T-cell (primary cell): ENCODE data around the gene LILRB4. TPM values are rescaled to one million over a fixed set of nuclear protein-coding genes. Genes with fewer than 3 reads are reported as not detected.
"Not testable (repeated sequence)": the region's sequence is repeated elsewhere in the genome, so short reads cannot be mapped to it uniquely, and the experiment has no call there.

Experiments
- ATAC-seq, 4 experiments: fragments of 200-7000 bp in 3 of 4; fragments of 150-1000 bp in 1 of 4; cut with Tn5 transposase; replicated peaks in 1 of 4; 1 replicate in 3 of 4; 2 replicates in 1 of 4; pipeline ENCODE4 v1.10.0; 2021; ENCODE audit warnings: moderate library complexity in 3 of 4, mild to moderate bottlenecking in 2 of 4, moderate number of reproducible peaks in 1 of 4
- CTCF ChIA-PET, 2 donors: fragments of 300-600 bp; sonication (Branson Sonifier 250); formaldehyde crosslinking; loops; one replicate each; lab custom pipeline; 2022; ENCODE audit warnings: antibody characterized with exemption in 2 of 2; lab: Charles Lee
- POLR2A ChIA-PET, 2 donors: fragments of 300-600 bp; sonication (Branson Sonifier 250); formaldehyde crosslinking; loops; one replicate each; lab custom pipeline; 2022; ENCODE audit warnings: antibody characterized with exemption in 2 of 2; lab: Charles Lee
- DNase-seq, 35 experiments: peaks; one replicate each; pipeline versions ENCODE4 v3.0.0 to v3.0.0-alpha.2; 2013 to 2023
- H3K27ac ChIP-seq: one replicate; pipeline ENCODE4 v1.5.1; 2013; ENCODE audit warnings: low read length
- H3K27me3 ChIP-seq, 2 experiments: replicated peaks in 1 of 2; 1 replicate in 1 of 2; 2 replicates in 1 of 2; pipeline versions ENCODE4 v1.6.1 to v1.7.0; 2013; ENCODE audit warnings: low read length in 1 of 2, mixed read lengths in 1 of 2; ENCODE audit not compliant: control insufficient read depth in 2 of 2, insufficient read depth in 2 of 2; ENCODE audit errors: extremely low read depth in 1 of 2
- H3K36me3 ChIP-seq, 2 donors: 1 replicate in 1 of 2; 2 replicates in 1 of 2; pipeline versions ENCODE4 v1.6.1 to v1.7.0; 2013; ENCODE audit warnings: low read length in 1 of 2; ENCODE audit not compliant: control insufficient read depth in 2 of 2, insufficient read depth in 1 of 2; ENCODE audit errors: extremely low read depth in 1 of 2
- H3K4me1 ChIP-seq, 2 experiments: 1 replicate in 1 of 2; 2 replicates in 1 of 2; pipeline versions ENCODE4 v1.6.1 to v1.7.0; 2013; ENCODE audit warnings: low read length in 2 of 2, mixed read lengths in 1 of 2; ENCODE audit not compliant: insufficient read depth in 2 of 2, control insufficient read depth in 1 of 2; ENCODE audit errors: extremely low read depth in 1 of 2
- H3K4me3 ChIP-seq, 2 donors: 1 replicate in 1 of 2; 2 replicates in 1 of 2; pipeline versions ENCODE4 v1.5.1 to v1.7.0; 2013; ENCODE audit warnings: mild to moderate bottlenecking in 2 of 2, low read length in 1 of 2, moderate library complexity in 1 of 2; ENCODE audit not compliant: control insufficient read depth in 1 of 2; ENCODE audit errors: extremely low read depth in 1 of 2
- H3K9me3 ChIP-seq: 2 replicates; pipeline ENCODE4 v1.7.0; 2013
- H3K27ac Mint-ChIP-seq, 2 donors: one replicate each; pipeline ENCODE4 v1.8.0; 2020 to 2021; ENCODE audit warnings: mild to moderate bottlenecking in 2 of 2, mixed read lengths in 2 of 2
- H3K27me3 Mint-ChIP-seq, 2 donors: one replicate each; pipeline ENCODE4 v1.8.0; 2021 to 2022; ENCODE audit warnings: mixed read lengths in 2 of 2
- H3K36me3 Mint-ChIP-seq: one replicate; pipeline ENCODE4 v1.8.0; 2021; ENCODE audit warnings: mixed read lengths
- H3K4me1 Mint-ChIP-seq, 3 donors: one replicate each; pipeline ENCODE4 v1.8.0; 2020 to 2022; ENCODE audit warnings: mixed read lengths in 3 of 3, mild to moderate bottlenecking in 1 of 3
- H3K4me3 Mint-ChIP-seq, 3 donors: one replicate each; pipeline ENCODE4 v1.8.0; 2020 to 2022; ENCODE audit warnings: mild to moderate bottlenecking in 3 of 3, mixed read lengths in 3 of 3, moderate library complexity in 3 of 3
- H3K9me3 Mint-ChIP-seq, 3 donors: one replicate each; pipeline ENCODE4 v1.8.0; 2020 to 2022; ENCODE audit warnings: mixed read lengths in 3 of 3
- WGBS: methylation state at CpG from one replicate; pipeline ENCODE4 v1.1.5; 2013; ENCODE audit warnings: missing lambda C conversion rate; ENCODE audit not compliant: insufficient coverage; 5-methylcytosine and 5-hydroxymethylcytosine counted together
- total RNA-seq, 35 experiments: library from RNA in 6 of 35; stranded (reverse) in 6 of 35; fragments of 120-200 nt in 1 of 35; gene quantifications; one replicate each; pipeline versions ENCODE4 v1.2.1 to v1.2.4 and lab custom pipeline; 2013 to 2026

The LILRB4 gene
- total RNA-seq, 5 donors from 2014 or later (not counting 1 experiment from before 2014, with no cell fraction given) = 0.20 to 0.59 TPM; not detected in 3

DNA sequence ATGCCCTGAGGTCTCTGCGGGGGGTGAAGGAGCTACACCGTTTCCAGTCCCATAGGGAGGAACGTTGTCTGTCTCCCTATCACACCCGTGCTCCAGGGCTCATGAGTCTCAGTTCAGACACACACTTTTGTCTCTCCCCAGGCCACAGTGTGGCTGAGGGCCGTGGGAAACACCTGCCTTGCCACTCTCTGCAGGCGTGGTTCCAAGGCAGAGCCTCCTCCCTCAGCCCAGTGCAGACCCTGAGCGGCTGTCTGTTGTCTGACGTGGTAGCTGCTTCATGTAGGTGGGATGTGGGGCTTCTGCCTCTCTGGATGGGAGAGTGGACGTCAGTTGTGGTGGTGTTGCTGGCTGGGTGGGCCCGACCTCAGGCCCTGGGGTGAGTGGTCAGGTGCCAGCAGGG, 38.6 kb upstream of the LILRB4 start:
- H3K4me1 ChIP-seq = peaks cover 0 to 12% of the 10 kb centered on the region in 2 experiments
- H3K9me3 Mint-ChIP-seq, CTCF ChIA-PET, H3K36me3 Mint-ChIP-seq, ATAC-seq, H3K4me3 ChIP-seq, H3K36me3 ChIP-seq, H3K9me3 ChIP-seq, H3K27ac Mint-ChIP-seq, H3K4me3 Mint-ChIP-seq, POLR2A ChIA-PET: not testable (repeated sequence)
- peaks cover 0 to 11% (median 10%) of the 10 kb centered on the region in 3 donors for H3K4me1 Mint-ChIP-seq
- DNase-seq = peak in 5 of 35 experiments; percentile 6 to 28 (median 19)
- peaks cover 0 to 14% of the 10 kb centered on the region in 2 experiments for H3K27me3 ChIP-seq
- no CpG with 5 or more reads among the region's 10 CpGs for WGBS
- H3K27ac ChIP-seq = peak overlapping the region; percentile 41
- H3K27me3 Mint-ChIP-seq = peaks cover 34 to 43% of the 10 kb centered on the region in 2 donors

DNA sequence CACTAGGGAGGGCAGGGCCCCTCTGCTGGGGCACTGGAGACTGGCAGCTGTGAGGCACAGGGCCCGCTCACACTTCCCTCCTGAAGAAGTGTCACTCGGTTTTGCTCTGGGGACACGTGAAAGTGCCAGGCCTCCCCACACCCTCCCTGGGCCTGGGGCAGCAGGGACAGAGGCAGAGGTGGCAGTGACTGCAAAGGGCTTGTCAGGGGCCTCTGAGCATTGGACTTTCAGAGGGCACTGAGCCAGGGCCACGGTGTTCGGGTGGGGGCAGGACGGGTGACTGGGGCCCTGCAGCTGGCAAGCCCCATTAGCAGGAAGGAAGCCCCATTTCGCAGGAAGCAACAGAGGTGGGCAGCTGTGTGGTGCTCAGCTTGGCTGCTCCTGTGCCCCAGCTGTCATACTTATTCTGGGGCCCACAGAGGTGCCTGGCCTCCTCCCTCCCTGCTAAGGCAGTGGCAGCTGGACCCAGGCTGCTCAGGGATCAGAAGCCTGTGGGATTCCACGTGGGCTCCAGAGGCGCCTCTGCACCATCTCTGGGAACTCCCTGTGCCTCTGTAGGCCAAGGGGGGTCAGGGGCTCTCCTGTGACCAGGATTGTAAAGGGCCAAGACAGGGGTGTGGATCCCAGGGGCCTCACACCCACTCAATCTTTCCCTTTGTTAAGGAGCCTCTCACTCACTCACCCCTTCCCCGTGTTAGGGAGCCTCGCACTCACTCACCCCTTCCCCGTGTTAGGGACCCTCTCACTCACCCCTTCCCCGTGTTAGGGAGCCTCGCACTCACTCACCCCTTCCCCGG, 37.7 kb upstream of the LILRB4 start:
- H3K9me3 ChIP-seq, POLR2A ChIA-PET, H3K36me3 Mint-ChIP-seq, H3K36me3 ChIP-seq, H3K4me3 ChIP-seq, H3K27ac Mint-ChIP-seq, DNase-seq, H3K9me3 Mint-ChIP-seq, CTCF ChIA-PET, H3K4me3 Mint-ChIP-seq: not testable (repeated sequence)
- H3K4me1 Mint-ChIP-seq = peaks cover 0 to 11% (median 10%) of the 10 kb centered on the region in 3 donors
- WGBS = 57% methylated on average over 6 of the region's 15 CpGs
- ATAC-seq = peak in 3 of 4 experiments; percentile 42 to 44 (median 43)
- peak overlapping the region; percentile 34 for H3K27ac ChIP-seq
- peaks cover 40 to 49% of the 10 kb centered on the region in 2 donors for H3K27me3 Mint-ChIP-seq
- peaks cover 0 to 14% of the 10 kb centered on the region in 2 experiments for H3K27me3 ChIP-seq
- H3K4me1 ChIP-seq = peaks cover 0 to 12% of the 10 kb centered on the region in 2 experiments

DNA sequence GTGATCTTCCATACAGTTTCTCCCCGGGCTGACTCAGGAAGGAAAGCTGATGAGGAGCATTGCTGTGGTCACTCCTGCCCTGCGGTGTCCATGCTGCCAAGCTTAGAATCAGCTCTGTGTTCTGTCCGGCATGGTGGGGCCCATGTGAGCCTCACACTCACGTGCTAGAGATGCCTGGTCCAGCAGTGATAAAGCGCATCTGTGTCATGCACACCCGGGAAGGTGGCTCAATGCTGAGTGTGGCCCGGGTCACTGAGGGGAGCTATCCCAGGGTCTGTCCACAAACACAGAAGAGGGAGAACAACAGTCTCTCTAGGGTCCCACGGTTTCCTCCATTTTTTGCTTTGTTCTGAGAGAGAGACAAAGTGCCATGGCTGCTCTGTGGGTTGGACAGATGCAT, 36.0 kb upstream of the LILRB4 start:
- Mint-ChIP-seq H3K27ac (no peak overlapping the region), H3K4me1 (peaks cover 0 to 13% (median 10%) of the 10 kb centered on the region in 3 donors), H3K36me3 (no peaks in the 10 kb centered on the region), H3K4me3 (no peak overlapping the region), H3K27me3 (peaks cover 38 to 64% of the 10 kb centered on the region in 2 donors), H3K9me3 (no peaks in the 10 kb centered on the region)
- ATAC-seq = no peak
- H3K4me3 ChIP-seq = no peak overlapping the region
- ChIA-PET CTCF (no interaction called here), POLR2A (no interaction called here)
- no peaks in the 10 kb centered on the region for H3K9me3 ChIP-seq
- no peak for DNase-seq
- H3K36me3 ChIP-seq = no peaks in the 10 kb centered on the region
- peaks cover 0 to 24% of the 10 kb centered on the region in 2 experiments for H3K4me1 ChIP-seq
- 66% methylated on average over 4 of the region's 8 CpGs for WGBS
- no peak overlapping the region for H3K27ac ChIP-seq
- H3K27me3 ChIP-seq = peaks cover 0 to 28% of the 10 kb centered on the region in 2 experiments

DNA sequence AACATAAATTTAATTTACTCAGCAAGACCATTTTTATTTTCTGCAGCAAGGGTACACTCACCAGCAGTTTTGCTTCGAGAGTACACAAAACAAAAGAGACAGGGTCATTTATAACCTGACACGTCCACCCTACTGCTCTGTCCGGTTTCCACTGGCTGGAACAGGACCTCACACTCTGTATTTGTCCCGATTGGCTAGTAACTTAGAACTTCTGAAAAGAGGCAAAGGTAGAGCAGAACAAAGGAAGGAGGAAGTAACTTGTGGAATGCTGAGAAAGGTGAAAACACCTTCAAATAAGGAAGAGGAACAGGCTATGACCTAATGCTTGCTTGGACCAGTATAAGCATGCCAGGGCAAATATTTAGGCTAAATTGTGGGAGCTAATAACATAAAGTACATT, 34.9 kb upstream of the LILRB4 start:
- peaks cover 0 to 30% of the 10 kb centered on the region in 2 experiments for H3K27me3 ChIP-seq
- CTCF ChIA-PET, POLR2A ChIA-PET, H3K4me3 ChIP-seq, DNase-seq, H3K9me3 ChIP-seq, H3K27ac Mint-ChIP-seq, H3K36me3 Mint-ChIP-seq, ATAC-seq, H3K4me3 Mint-ChIP-seq, H3K36me3 ChIP-seq, H3K9me3 Mint-ChIP-seq, H3K27ac ChIP-seq: not testable (repeated sequence)
- H3K27me3 Mint-ChIP-seq = peaks cover 42 to 70% of the 10 kb centered on the region in 2 donors
- 75% methylated on average over 1 of the region's 4 CpGs for WGBS
- H3K4me1 ChIP-seq = peaks cover 0 to 24% of the 10 kb centered on the region in 2 experiments
- H3K4me1 Mint-ChIP-seq = peaks cover 0 to 13% (median 9%) of the 10 kb centered on the region in 3 donors

DNA sequence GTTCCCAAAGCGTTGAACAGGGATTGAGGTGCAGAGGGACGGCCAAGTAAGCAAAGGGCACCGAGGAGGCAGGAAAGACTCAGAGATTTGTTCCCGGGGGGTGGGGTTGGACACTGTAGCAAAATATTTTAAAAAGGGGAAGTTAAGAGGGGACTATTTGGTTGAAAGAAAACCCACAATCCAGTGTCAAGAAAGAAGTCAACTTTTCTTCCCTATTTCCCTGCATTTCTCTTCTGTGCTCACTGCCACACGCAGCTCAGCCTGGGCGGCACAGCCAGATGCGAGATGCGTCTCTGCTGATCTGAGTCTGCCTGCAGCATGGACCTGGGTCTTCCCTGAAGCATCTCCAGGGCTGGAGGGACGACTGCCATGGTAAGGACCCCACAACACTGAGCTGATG, 32.5 kb upstream of the LILRB4 start, which contains the start of gene LILRB1:
TSS of gene LILRB1 (plus strand) at position 223 of the 400 bp plus-strand sequence. CDS start 590 bp downstream, outside the sequence.
- DNase-seq, H3K27ac Mint-ChIP-seq, H3K4me3 ChIP-seq, H3K4me3 Mint-ChIP-seq, H3K9me3 ChIP-seq, H3K9me3 Mint-ChIP-seq, ATAC-seq, POLR2A ChIA-PET, H3K27ac ChIP-seq, H3K36me3 ChIP-seq, CTCF ChIA-PET, H3K4me1 Mint-ChIP-seq, H3K36me3 Mint-ChIP-seq: not testable (repeated sequence)
- H3K4me1 ChIP-seq = peaks cover 0 to 18% of the 10 kb centered on the region in 2 experiments
- H3K27me3 ChIP-seq = peaks cover 0 to 33% of the 10 kb centered on the region in 2 experiments
- 26% methylated on average over 4 of the region's 9 CpGs for WGBS
- H3K27me3 Mint-ChIP-seq = peaks cover 33 to 71% of the 10 kb centered on the region in 2 donors

DNA sequence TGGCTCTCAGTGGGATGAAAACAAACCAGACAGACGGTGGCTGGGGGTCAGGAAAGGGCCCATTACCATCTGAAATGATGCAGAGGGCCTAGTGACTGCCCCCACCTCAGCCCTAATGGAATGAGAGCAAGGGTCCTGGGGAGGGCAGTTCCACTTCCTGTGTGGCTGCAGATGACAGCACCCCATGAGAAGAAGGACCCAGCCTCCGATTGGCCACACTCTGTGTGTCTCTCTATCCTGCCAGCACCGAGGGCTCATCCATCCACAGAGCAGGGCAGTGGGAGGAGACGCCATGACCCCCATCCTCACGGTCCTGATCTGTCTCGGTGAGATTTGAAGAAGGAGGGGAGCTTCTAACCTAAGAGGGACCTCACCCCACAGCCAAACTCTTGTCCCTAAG, 32.0 kb upstream of the LILRB4 start:
- Mint-ChIP-seq H3K36me3 (no peaks in the 10 kb centered on the region), H3K27me3 (peaks cover 35 to 68% of the 10 kb centered on the region in 2 donors), H3K4me3 (no peak overlapping the region), H3K27ac (no peak overlapping the region), H3K9me3 (no peaks in the 10 kb centered on the region), H3K4me1 (peaks cover 0 to 7% (median 0%) of the 10 kb centered on the region in 3 donors)
- DNase-seq (no peak), ATAC-seq (no peak)
- no CpG with 5 or more reads among the region's 6 CpGs for WGBS
- Histone ChIP-seq H3K4me3 (no peak overlapping the region), H3K4me1 (peaks cover 0 to 13% of the 10 kb centered on the region in 2 experiments), H3K9me3 (no peaks in the 10 kb centered on the region), H3K27me3 (peaks cover 0 to 30% of the 10 kb centered on the region in 2 experiments), H3K27ac (no peak overlapping the region), H3K36me3 (no peaks in the 10 kb centered on the region)
- POLR2A ChIA-PET = no interaction called here
- CTCF ChIA-PET = no interaction called here
